B cell (primary cell): ENCODE results near the gene NMNAT3. TPM values are rescaled to one million over a fixed set of nuclear protein-coding genes. Genes with fewer than 3 reads are reported as not detected.

ENCODE experiments used
- ATAC-seq: fragments of 200-7000 bp; cut with Tn5 transposase; one replicate; pipeline ENCODE4 v1.10.0; 2021; ENCODE audit warnings: low read depth, mild to moderate bottlenecking, moderate number of reproducible peaks, moderate library complexity
- CTCF ChIA-PET: fragments of 350-600 bp; sonication (Branson Sonifier 250); formaldehyde crosslinking; loops from one replicate; lab custom pipeline; 2021; ENCODE audit warnings: antibody characterized with exemption, inconsistent platforms; lab: Charles Lee
- POLR2A ChIA-PET: fragments of 350-600 bp; sonication (Branson Sonifier 250); formaldehyde crosslinking; loops from one replicate; lab custom pipeline; 2021; ENCODE audit warnings: antibody characterized with exemption; lab: Charles Lee
- DNase-seq: peaks from one replicate; pipeline ENCODE4 v3.0.0; 2013
- H2AFZ ChIP-seq: 2 replicates; pipeline ENCODE4 v1.6.1; 2012; ENCODE audit warnings: mild to moderate bottlenecking, low read depth, low read length; ENCODE audit not compliant: insufficient read depth, poor library complexity, severe bottlenecking
- H3K27ac ChIP-seq, 2 donors: 1 replicate in 1 of 2; 2 replicates in 1 of 2; pipeline ENCODE4 v1.5.1; 2012 to 2013; ENCODE audit warnings: low read length in 2 of 2, mild to moderate bottlenecking in 2 of 2, moderate library complexity in 1 of 2
- H3K27me3 ChIP-seq, 4 experiments: fragments of 200-600 bp in 1 of 4; sonication (generic) in 1 of 4; replicated peaks in 1 of 4; 1 replicate in 2 of 4; 2 replicates in 2 of 4; pipeline versions ENCODE4 v1.6.1 to v1.7.0; 2013 to 2016; ENCODE audit warnings: low read length in 3 of 4, mild to moderate bottlenecking in 2 of 4, mixed read lengths in 1 of 4, moderate library complexity in 1 of 4; ENCODE audit not compliant: insufficient read depth in 4 of 4, control insufficient read depth in 3 of 4; ENCODE audit errors: control extremely low read depth in 1 of 4
- H3K36me3 ChIP-seq, 2 experiments: replicated peaks in 1 of 2; 1 replicate in 1 of 2; 2 replicates in 1 of 2; pipeline versions ENCODE4 v1.6.1 to v1.7.1; 2013; ENCODE audit warnings: low read length in 1 of 2; ENCODE audit not compliant: insufficient read depth in 2 of 2, control insufficient read depth in 1 of 2; ENCODE audit errors: control extremely low read depth in 1 of 2, extremely low read depth in 1 of 2
- H3K4me1 ChIP-seq, 2 donors: fragments of 200-600 bp in 1 of 2; sonication (generic) in 1 of 2; 1 replicate in 1 of 2; 2 replicates in 1 of 2; pipeline versions ENCODE4 v1.5.1 to v1.6.1; 2013 to 2017; ENCODE audit warnings: low read length in 2 of 2; ENCODE audit not compliant: control insufficient read depth in 2 of 2, insufficient read depth in 2 of 2
- H3K4me2 ChIP-seq: replicated peaks from 2 replicates; pipeline ENCODE3; 2012; ENCODE audit warnings: mild to moderate bottlenecking, low read depth, low read length; ENCODE audit not compliant: poor library complexity, severe bottlenecking
- H3K4me3 ChIP-seq, 5 experiments: fragments of 200-600 bp in 1 of 5; sonication (generic) in 1 of 5; 1 replicate in 3 of 5; 2 replicates in 2 of 5; pipeline versions ENCODE4 v1.5.1 to v1.7.0; 2011 to 2016; ENCODE audit warnings: low read length in 4 of 5, mild to moderate bottlenecking in 4 of 5, low read depth in 2 of 5, control low read depth in 1 of 5, moderate library complexity in 1 of 5; ENCODE audit not compliant: insufficient read depth in 1 of 5; ENCODE audit errors: control extremely low read depth in 1 of 5, extremely low read depth in 1 of 5
- H3K79me2 ChIP-seq: fragments of 200-600 bp; sonication (generic); one replicate; pipeline ENCODE4 v1.6.0; 2016; ENCODE audit warnings: low read length; ENCODE audit not compliant: control insufficient read depth, insufficient read depth
- H3K9ac ChIP-seq: fragments of 200-600 bp; sonication (generic); 2 replicates; pipeline ENCODE4 v1.6.1; 2017; ENCODE audit warnings: mild to moderate bottlenecking, low read length, moderate library complexity
- H3K9me3 ChIP-seq, 3 donors: one replicate each; pipeline versions ENCODE4 v1.6.1 to v1.7.1; 2013; ENCODE audit warnings: low read length in 2 of 3; ENCODE audit not compliant: control insufficient read depth in 2 of 3, insufficient read depth in 1 of 3; ENCODE audit errors: control extremely low read depth in 1 of 3
- H4K20me1 ChIP-seq: 2 replicates; pipeline ENCODE4 v1.6.0; 2012; ENCODE audit warnings: mild to moderate bottlenecking, low read length; ENCODE audit not compliant: insufficient read depth, control insufficient read depth, poor library complexity, severe bottlenecking
- H3K27ac Mint-ChIP-seq: one replicate; pipeline ENCODE4 v1.8.0; 2021; ENCODE audit warnings: mixed read lengths
- H3K27me3 Mint-ChIP-seq: one replicate; pipeline ENCODE4 v1.8.0; 2021; ENCODE audit warnings: mixed read lengths
- H3K4me1 Mint-ChIP-seq: one replicate; pipeline ENCODE4 v1.8.0; 2021; ENCODE audit warnings: mixed read lengths
- H3K4me3 Mint-ChIP-seq: one replicate; pipeline ENCODE4 v1.8.0; 2021; ENCODE audit warnings: mixed read lengths
- H3K9me3 Mint-ChIP-seq: one replicate; pipeline ENCODE4 v1.8.0; 2022; ENCODE audit warnings: mixed read lengths; ENCODE audit not compliant: insufficient read depth
- CTCF ChIP-seq: fragments of 200-600 bp; IDR thresholded peaks from one replicate; pipeline ENCODE4 v1.8.0; 2022; ENCODE audit warnings: antibody characterized with exemption, mild to moderate bottlenecking
- EZH2 ChIP-seq: IDR thresholded peaks from 2 replicates; pipeline ENCODE4 v1.6.1; 2012; ENCODE audit warnings: borderline replicate concordance, low read depth, mild to moderate bottlenecking, moderate library complexity, low read length; ENCODE audit not compliant: insufficient read depth, poor library complexity, severe bottlenecking
- WGBS: methylation state at CpG from one replicate; pipeline ENCODE4 v1.1.5; 2013; ENCODE audit warnings: missing lambda C conversion rate; ENCODE audit not compliant: insufficient coverage; 5-methylcytosine and 5-hydroxymethylcytosine counted together
- intact Hi-C: fragments of 100-400 bp; cut with micrococcal nuclease; formaldehyde crosslinking; loops from one replicate; pipeline ENCODE4 v1.10.0; 2022
- polyA plus RNA-seq: library from polyadenylated mRNA; depleted of rRNA; stranded (reverse); fragments of >200 nt; gene quantifications from 2 replicates; pipeline ENCODE4 v1.2.3, GENCODE V29; 2012
- total RNA-seq, 2 donors: library from RNA; stranded (reverse); fragments of 120-200 nt in 1 of 2; gene quantifications; 1 replicate in 1 of 2; 2 replicates in 1 of 2; pipeline versions ENCODE4 v1.2.3 to v1.2.4, GENCODE V29; 2013 to 2022

The NMNAT3 gene
- total and polyA plus RNA-seq, 2 donors (not counting 1 experiment from before 2014, with no cell fraction given): 1.9 to 3.3 TPM

GRCh38 chr3:139686624-139687023, 8.9 kb upstream of the NMNAT3 start:
- no peaks in the 10 kb centered on the region for H3K79me2 ChIP-seq
- H3K27ac Mint-ChIP-seq: no peak overlapping the region
- no peak overlapping the region for H3K4me2 ChIP-seq
- no peak overlapping the region for H3K9ac ChIP-seq
- peaks cover 0 to 7% (median 0%) of the 10 kb centered on the region in 4 experiments for H3K27me3 ChIP-seq
- H3K4me1 ChIP-seq: no peaks in the 10 kb centered on the region
- intact Hi-C loops: no loop called here
- H3K27me3 Mint-ChIP-seq: peaks cover 20% of the 10 kb centered on the region
- ChIA-PET POLR2A (no interaction called here), CTCF (no interaction called here)
- H3K9me3 ChIP-seq: no peaks in the 10 kb centered on the region
- no peak overlapping the region for H2AFZ ChIP-seq
- no peaks in the 10 kb centered on the region for H4K20me1 ChIP-seq
- DNase-seq (no peak), ATAC-seq (no peak)
- no peak for TF ChIP-seq EZH2
- no peak for TF ChIP-seq CTCF
- no peak overlapping the region for H3K27ac ChIP-seq
- H3K4me3 Mint-ChIP-seq: no peak overlapping the region
- no CpG with 5 or more reads among the region's 3 CpGs for WGBS
- no peaks in the 10 kb centered on the region for H3K36me3 ChIP-seq
- H3K9me3 Mint-ChIP-seq: no peaks in the 10 kb centered on the region
- no peak overlapping the region for H3K4me3 ChIP-seq
- H3K4me1 Mint-ChIP-seq: no peaks in the 10 kb centered on the region

- intact Hi-C loops: no loop called here
- H3K9ac ChIP-seq: no peak overlapping the region
- no peaks in the 10 kb centered on the region for H3K36me3 ChIP-seq
- H3K27ac Mint-ChIP-seq: no peak overlapping the region
- ATAC-seq (no peak), DNase-seq (no peak)
- no peaks in the 10 kb centered on the region for H3K4me1 ChIP-seq
- H3K27me3 ChIP-seq: peaks cover 0 to 7% (median 0%) of the 10 kb centered on the region in 4 experiments
- no peaks in the 10 kb centered on the region for H3K4me1 Mint-ChIP-seq
- WGBS: 88% methylated on average over 3 of the region's 3 CpGs
- no peak overlapping the region for H3K27ac ChIP-seq
- no peak overlapping the region for H2AFZ ChIP-seq
- H3K4me3 ChIP-seq: no peak overlapping the region
- H3K4me3 Mint-ChIP-seq: no peak overlapping the region
- ChIA-PET POLR2A (no interaction called here), CTCF (no interaction called here)
- no peaks in the 10 kb centered on the region for H3K79me2 ChIP-seq
- no peak overlapping the region for H3K4me2 ChIP-seq
- peaks cover 23% of the 10 kb centered on the region for H3K27me3 Mint-ChIP-seq
- H3K9me3 Mint-ChIP-seq: no peaks in the 10 kb centered on the region
- TF ChIP-seq CTCF (no peak), EZH2 (no peak)
- H4K20me1 ChIP-seq: no peaks in the 10 kb centered on the region
- H3K9me3 ChIP-seq: no peaks in the 10 kb centered on the region
These were observed 8.4 kb upstream of the NMNAT3 start for GRCh38 chr3:139686206-139686605.
